ENCODE measurements around the gene AMIGO3. TPM values are rescaled to one million over a fixed set of nuclear protein-coding genes. Genes with fewer than 3 reads are reported as not detected.
A peak's percentile ranks its signal among the peaks of the same experiment; 100 is the strongest.

AMIGO3 gene
- total and polyA plus RNA-seq, 2 experiments from 2014 or later = 0.18 TPM; not detected in 1

DNA sequence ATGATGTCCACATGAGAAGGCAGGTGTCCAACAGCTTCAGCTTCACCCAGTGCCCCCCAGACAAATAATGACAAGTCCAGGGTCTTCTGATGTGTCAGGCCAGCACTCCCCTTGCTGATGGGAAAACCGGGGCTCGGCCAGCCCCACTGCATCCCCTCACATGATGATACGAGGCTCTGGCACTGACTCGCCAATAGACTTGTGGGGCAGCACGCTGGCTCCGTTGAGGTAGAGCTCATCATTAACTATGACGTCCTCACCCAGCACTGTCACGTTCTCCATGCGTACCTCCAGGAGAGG is 2.1 kb upstream of the AMIGO3 start:
- peaks cover 10% of the 10 kb centered on the region; the same call in 1 of the 2 replicates for H3F3A ChIP-seq (ENCODE audit: insufficient read depth)
- no peaks in the 10 kb centered on the region for H3K27me3 ChIP-seq (replicated peaks; ENCODE audit: insufficient read depth)
- H2AFZ ChIP-seq = no peak overlapping the region
- H3K27ac ChIP-seq = no peak overlapping the region
- in situ Hi-C loops (cut with MboI) = no loop called here
- no peak overlapping the region for H3K4me2 ChIP-seq (ENCODE audit: unreplicated experiment)
- no peak overlapping the region for H3K4me3 ChIP-seq
- no peak overlapping the region for H3K9ac ChIP-seq
- H4K20me1 ChIP-seq (ENCODE audit: insufficient read depth) = no peaks in the 10 kb centered on the region
- H3K36me3 ChIP-seq (ENCODE audit: low read depth) = no peaks in the 10 kb centered on the region
- DNase-seq = no peak
- no peaks in the 10 kb centered on the region for H3K9me3 ChIP-seq (ENCODE audit: low read depth)
- peaks cover 18% of the 10 kb centered on the region for H3K79me2 ChIP-seq (ENCODE audit: insufficient read depth)
- peaks cover 7% of the 10 kb centered on the region; the same call in 1 of the 2 replicates for H3K4me1 ChIP-seq (ENCODE audit: insufficient read depth)
- 43 to 46% methylated on average over 8 to 9 of the region's 9 CpGs for WGBS, 2 experiments (ENCODE audit: low coverage in 1 of 2, low lambda C conversion rate in 2 of 2, missing lambda C conversion rate in 2 of 2)
- no peaks in the 10 kb centered on the region for H3K9me2 ChIP-seq (ENCODE audit: insufficient read depth)
- TF ChIP-seq EZH2 (IDR thresholded peaks at IDR 0.05; ENCODE audit: insufficient read depth, poor library complexity, severe bottlenecking) (no peak), EZH2phosphoT487 (IDR thresholded peaks at IDR 0.05; ENCODE audit: insufficient read depth, low read depth) (no peak)

GRCh38 chr3:49720855-49721595 is 1.5 kb upstream of the AMIGO3 start:
- in situ Hi-C loops (cut with MboI) = no loop called here
- no peaks in the 10 kb centered on the region for H4K20me1 ChIP-seq (ENCODE audit: insufficient read depth)

DNA sequence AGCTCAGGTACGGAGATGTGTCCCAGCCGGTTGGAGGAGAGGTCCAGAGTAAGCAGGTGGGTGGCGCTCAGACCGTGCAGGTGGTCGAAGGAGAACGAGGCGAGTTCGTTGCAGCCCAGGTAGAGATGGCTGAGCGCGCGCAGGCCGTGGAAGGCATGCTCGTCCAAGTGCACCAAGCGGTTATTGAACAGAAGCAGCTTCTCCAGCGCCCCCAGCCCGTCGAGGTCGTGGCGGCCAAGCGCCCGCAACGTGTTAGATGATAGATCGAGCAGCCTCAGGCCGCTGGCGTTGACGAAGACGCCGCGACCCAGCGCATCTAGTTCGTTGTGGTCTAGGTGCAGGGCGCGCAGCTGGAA is 648 bp downstream of the AMIGO3 start:
- no peaks in the 10 kb centered on the region for H3K9me2 ChIP-seq (ENCODE audit: insufficient read depth)
- no peak overlapping the region for H3K9ac ChIP-seq
- no peak overlapping the region for H2AFZ ChIP-seq
- H3K4me2 ChIP-seq (ENCODE audit: unreplicated experiment) = peak overlapping the region; percentile 60
- in situ Hi-C loops (cut with MboI) = no loop called here
- H3K27me3 ChIP-seq (replicated peaks; ENCODE audit: insufficient read depth) = no peaks in the 10 kb centered on the region
- H4K20me1 ChIP-seq (ENCODE audit: insufficient read depth) = no peaks in the 10 kb centered on the region
- 0 out of 2 replicates have a peak, but pooled peaks cover 10% of the 10 kb centered on the region for H3F3A ChIP-seq (ENCODE audit: insufficient read depth)
- no peak for DNase-seq
- H3K9me3 ChIP-seq (ENCODE audit: low read depth) = no peaks in the 10 kb centered on the region
- H3K4me3 ChIP-seq = peak overlapping the region; percentile 64
- TF ChIP-seq EZH2 (IDR thresholded peaks at IDR 0.05; ENCODE audit: insufficient read depth, poor library complexity, severe bottlenecking) (no peak), EZH2phosphoT487 (IDR thresholded peaks at IDR 0.05; ENCODE audit: insufficient read depth, low read depth) (no peak)
- H3K79me2 ChIP-seq (ENCODE audit: insufficient read depth) = peaks cover 18% of the 10 kb centered on the region
- 18% methylated on average over 33 of the region's 33 CpGs for WGBS, 2 experiments (ENCODE audit: low coverage in 1 of 2, low lambda C conversion rate in 2 of 2, missing lambda C conversion rate in 2 of 2)
- peaks cover 7% of the 10 kb centered on the region; the same call in 1 of the 2 replicates for H3K4me1 ChIP-seq (ENCODE audit: insufficient read depth)
- H3K36me3 ChIP-seq (ENCODE audit: low read depth) = no peaks in the 10 kb centered on the region
- no peak overlapping the region for H3K27ac ChIP-seq

More at GRCh38 chr3:49720855-49721595, 1.5 kb upstream of the AMIGO3 start:
- Histone ChIP-seq H3K79me2 (ENCODE audit: insufficient read depth) (peaks cover 18% of the 10 kb centered on the region), H3K27ac (no peak overlapping the region), H3K4me1 (ENCODE audit: insufficient read depth) (peaks cover 7% of the 10 kb centered on the region; the same call in 1 of the 2 replicates), H3F3A (ENCODE audit: insufficient read depth) (peaks cover 10% of the 10 kb centered on the region; the same call in 1 of the 2 replicates), H3K9ac (no peak overlapping the region), H3K9me3 (ENCODE audit: low read depth) (no peaks in the 10 kb centered on the region), H3K36me3 (ENCODE audit: low read depth) (no peaks in the 10 kb centered on the region), H3K27me3 (replicated peaks; ENCODE audit: insufficient read depth) (no peaks in the 10 kb centered on the region), H3K4me2 (ENCODE audit: unreplicated experiment) (no peak overlapping the region), H3K4me3 (no peak overlapping the region), H2AFZ (no peak overlapping the region), H3K9me2 (ENCODE audit: insufficient read depth) (no peaks in the 10 kb centered on the region)
- no peak for DNase-seq
- TF ChIP-seq EZH2 (IDR thresholded peaks at IDR 0.05; ENCODE audit: insufficient read depth, poor library complexity, severe bottlenecking) (no peak), EZH2phosphoT487 (IDR thresholded peaks at IDR 0.05; ENCODE audit: insufficient read depth, low read depth) (no peak)
- WGBS, 2 experiments (ENCODE audit: low coverage in 1 of 2, low lambda C conversion rate in 2 of 2, missing lambda C conversion rate in 2 of 2) = 73 to 81% methylated on average over 4 of the region's 4 CpGs

GRCh38 chr3:49717959-49718857 is 1.3 kb downstream of the AMIGO3 start:
- 80 to 81% methylated on average over 72 to 75 of the region's 75 CpGs for WGBS, 2 experiments (ENCODE audit: low coverage in 1 of 2, low lambda C conversion rate in 2 of 2, missing lambda C conversion rate in 2 of 2)
- no peak overlapping the region for H3K27ac ChIP-seq
- no peaks in the 10 kb centered on the region for H3K9me3 ChIP-seq (ENCODE audit: low read depth)
- H3K9ac ChIP-seq = no peak overlapping the region
- in situ Hi-C loops (cut with MboI) = no loop called here
- H4K20me1 ChIP-seq (ENCODE audit: insufficient read depth) = no peaks in the 10 kb centered on the region
- peaks cover 14% of the 10 kb centered on the region for H3K79me2 ChIP-seq (ENCODE audit: insufficient read depth)
- no peaks in the 10 kb centered on the region for H3K9me2 ChIP-seq (ENCODE audit: insufficient read depth)
- H3K27me3 ChIP-seq (replicated peaks; ENCODE audit: insufficient read depth) = no peaks in the 10 kb centered on the region
- no peak for TF ChIP-seq EZH2phosphoT487 (IDR thresholded peaks at IDR 0.05; ENCODE audit: insufficient read depth, low read depth)
- TF ChIP-seq EZH2 (IDR thresholded peaks at IDR 0.05; ENCODE audit: insufficient read depth, poor library complexity, severe bottlenecking) = no peak
- no peak overlapping the region for H2AFZ ChIP-seq
- H3K4me3 ChIP-seq = 0 out of 2 replicates have a peak overlapping the region, but pooled peaks have one; percentile 64
- H3F3A ChIP-seq (ENCODE audit: insufficient read depth) = 0 out of 2 replicates have a peak, but pooled peaks cover 10% of the 10 kb centered on the region
- H3K4me1 ChIP-seq (ENCODE audit: insufficient read depth) = peaks cover 7% of the 10 kb centered on the region; the same call in 1 of the 2 replicates
- H3K36me3 ChIP-seq (ENCODE audit: low read depth) = no peaks in the 10 kb centered on the region
- no peak for DNase-seq
- H3K4me2 ChIP-seq (ENCODE audit: unreplicated experiment) = no peak overlapping the region

Data from GM23248 (cell line).